HG03097 (cell line): ENCODE data around the gene DERL3.

Experiments used
- ATAC-seq: cut with Tn5 transposase; IDR thresholded peaks from one replicate; pipeline ENCODE4 v1.9.1; 2021; ENCODE audit not compliant: unreplicated experiment, low FRiP score

DERL3 gene

GRCh38 chr22:23847991-23848864 is 9.4 kb upstream of the DERL3 start:
- no peak for ATAC-seq

- ATAC-seq = no peak
These were observed 8.6 kb upstream of the DERL3 start for GRCh38 chr22:23847310-23847920.

GRCh38 chr22:23846081-23846469 is 7.3 kb upstream of the DERL3 start:
- no peak for ATAC-seq

GRCh38 chr22:23845265-23846080 is 6.7 kb upstream of the DERL3 start:
- no peak for ATAC-seq

- ATAC-seq = no peak
These were observed 6.0 kb upstream of the DERL3 start for GRCh38 chr22:23844739-23845202.

GRCh38 chr22:23842599-23842998 is 3.8 kb upstream of the DERL3 start:
- no peak for ATAC-seq

GRCh38 chr22:23841736-23842445 is 3.1 kb upstream of the DERL3 start:
- no peak for ATAC-seq

- no peak for ATAC-seq
These were observed 2.5 kb upstream of the DERL3 start for GRCh38 chr22:23841292-23841691.

- no peak for ATAC-seq
These were observed 1.2 kb upstream of the DERL3 start for GRCh38 chr22:23840026-23840425.

GRCh38 chr22:23837911-23838680 is 710 bp downstream of the DERL3 start:
- no peak for ATAC-seq

GRCh38 chr22:23837496-23837859 is 1.3 kb downstream of the DERL3 start:
- no peak for ATAC-seq

- no peak for ATAC-seq
These were observed 1.9 kb downstream of the DERL3 start for GRCh38 chr22:23836692-23837495.

GRCh38 chr22:23836281-23836680 is 2.5 kb downstream of the DERL3 start:
- no peak for ATAC-seq

- ATAC-seq = no peak
These were observed 3.2 kb downstream of the DERL3 start for GRCh38 chr22:23835484-23836144.

GRCh38 chr22:23834793-23835483 is 3.9 kb downstream of the DERL3 start:
- no peak for ATAC-seq

- ATAC-seq = no peak
These were observed 4.4 kb downstream of the DERL3 start for GRCh38 chr22:23834406-23834792.

- ATAC-seq = no peak
These were observed 4.9 kb downstream of the DERL3 start for GRCh38 chr22:23833911-23834317.
